Keratinocyte (primary cell): ENCODE results near the gene FDXR. TPM values are rescaled to one million over a fixed set of nuclear protein-coding genes. Genes with fewer than 3 reads are reported as not detected.

ENCODE experiments used
- DNase-seq: peaks from one replicate; pipeline ENCODE4 v3.0.0-alpha.2; 2011; ENCODE audit warnings: low read depth, missing footprints, low spot score
- FAIRE-seq: peaks from 2 replicates; lab custom pipeline; 2011; peaks lifted over from hg19 to GRCh38; lab: Jason Lieb, UNC
- H2AFZ ChIP-seq: 2 replicates; pipeline ENCODE4 v1.6.0; 2012; ENCODE audit warnings: low read length, control low read depth, inconsistent platforms; ENCODE audit not compliant: control insufficient read depth
- H3K27ac ChIP-seq: 2 replicates; pipeline ENCODE4 v1.5.1; 2011; ENCODE audit warnings: low read length; ENCODE audit not compliant: control insufficient read depth, insufficient read depth
- H3K27me3 ChIP-seq: 3 replicates; pipeline ENCODE4 v1.6.0; 2011; ENCODE audit warnings: low read length; ENCODE audit not compliant: control insufficient read depth, insufficient read depth; ENCODE audit errors: extremely low read depth
- H3K36me3 ChIP-seq, 2 experiments: 2 replicates in 1 of 2; 3 replicates in 1 of 2; pipeline ENCODE4 v1.5.1; 2011; ENCODE audit warnings: low read length in 2 of 2, mild to moderate bottlenecking in 1 of 2; ENCODE audit not compliant: control insufficient read depth in 2 of 2, insufficient read depth in 2 of 2; ENCODE audit errors: extremely low read depth in 1 of 2
- H3K4me1 ChIP-seq: 3 replicates; pipeline ENCODE4 v1.5.1; 2011; ENCODE audit warnings: low read length; ENCODE audit not compliant: control insufficient read depth, insufficient read depth; ENCODE audit errors: extremely low read depth
- H3K4me2 ChIP-seq: 3 replicates; pipeline ENCODE4 v1.6.0; 2011; ENCODE audit warnings: low read depth, low read length; ENCODE audit not compliant: control insufficient read depth, insufficient read depth; ENCODE audit errors: extremely low read depth
- H3K4me3 ChIP-seq, 3 experiments: fragments of 200-600 bp in 1 of 3; sonication (generic) in 1 of 3; 2 replicates in 2 of 3; 3 replicates in 1 of 3; pipeline ENCODE4 v1.5.1; 2011 to 2016; ENCODE audit warnings: low read length in 3 of 3, mild to moderate bottlenecking in 3 of 3, control low read depth in 2 of 3, inconsistent platforms in 1 of 3, low read depth in 1 of 3, mixed read lengths in 1 of 3, mixed run types in 1 of 3, moderate library complexity in 1 of 3; ENCODE audit not compliant: control insufficient read depth in 2 of 3, insufficient read depth in 2 of 3; ENCODE audit errors: extremely low read depth in 1 of 3
- H3K79me2 ChIP-seq: 2 replicates; pipeline ENCODE4 v1.6.0; 2012; ENCODE audit warnings: low read length; ENCODE audit not compliant: control insufficient read depth, insufficient read depth
- H3K9ac ChIP-seq: 3 replicates; pipeline ENCODE4 v1.6.0; 2011; ENCODE audit warnings: low read length; ENCODE audit not compliant: control insufficient read depth, insufficient read depth; ENCODE audit errors: extremely low read depth
- H3K9me1 ChIP-seq: 3 replicates; pipeline ENCODE4 v1.6.0; 2011; ENCODE audit warnings: low read length; ENCODE audit not compliant: control insufficient read depth, insufficient read depth; ENCODE audit errors: extremely low read depth
- H3K9me3 ChIP-seq: 2 replicates; pipeline ENCODE4 v1.5.1; 2012; ENCODE audit warnings: low read depth, low read length; ENCODE audit not compliant: control insufficient read depth
- H4K20me1 ChIP-seq: 3 replicates; pipeline ENCODE4 v1.6.0; 2011; ENCODE audit warnings: low read length; ENCODE audit not compliant: control insufficient read depth, insufficient read depth; ENCODE audit errors: extremely low read depth
- EZH2 ChIP-seq: IDR thresholded peaks from one replicate; pipeline ENCODE4 v1.6.1; 2012; ENCODE audit warnings: inconsistent platforms, mild to moderate bottlenecking, low read length, moderate library complexity
- dilution Hi-C: fragments of 300-500 bp; cut with MboI; formaldehyde crosslinking; loops from one replicate; pipeline ENCODE4 v1.7.0; 2020; ENCODE audit warnings: low sequenced_read_pairs; ENCODE audit not compliant: extremely low pct_ligation_motif_present
- polyA plus RNA-seq, 5 experiments: library from polyadenylated mRNA; depleted of rRNA in 3 of 5; stranded (reverse) in 3 of 5; stranded (forward) in 1 of 5; unstranded in 1 of 5; fragments of >200 nt; gene quantifications; 1 replicate in 1 of 5; 2 replicates in 3 of 5; 3 replicates in 1 of 5; pipeline versions ENCODE4 v1.2.1 to v1.2.3, GENCODE V29; 2011 to 2012; ENCODE audit warnings: missing spikeins in 2 of 5, low read depth in 1 of 5, low replicate concordance in 1 of 5
- TF ChIP-seq, protein P1 (sequence below), 3 experiments: IDR thresholded peaks in 1 of 3; conservative IDR thresholded peaks in 1 of 3; optimal IDR thresholded peaks in 1 of 3; 2 replicates in 2 of 3; 3 replicates in 1 of 3; pipeline versions ENCODE3 to v1.5.1; 2011; ENCODE audit warnings: low read length in 3 of 3, mild to moderate bottlenecking in 3 of 3, moderate library complexity in 2 of 3, control low read depth in 1 of 3, inconsistent platforms in 1 of 3; ENCODE audit not compliant: insufficient read depth in 2 of 3; ENCODE audit errors: extremely low read depth in 1 of 3

The FDXR gene
- polyA plus RNA-seq, 1 donor (not counting 4 experiments of a cell fraction or from before 2014, with no cell fraction given): 12.0 TPM

DNA sequence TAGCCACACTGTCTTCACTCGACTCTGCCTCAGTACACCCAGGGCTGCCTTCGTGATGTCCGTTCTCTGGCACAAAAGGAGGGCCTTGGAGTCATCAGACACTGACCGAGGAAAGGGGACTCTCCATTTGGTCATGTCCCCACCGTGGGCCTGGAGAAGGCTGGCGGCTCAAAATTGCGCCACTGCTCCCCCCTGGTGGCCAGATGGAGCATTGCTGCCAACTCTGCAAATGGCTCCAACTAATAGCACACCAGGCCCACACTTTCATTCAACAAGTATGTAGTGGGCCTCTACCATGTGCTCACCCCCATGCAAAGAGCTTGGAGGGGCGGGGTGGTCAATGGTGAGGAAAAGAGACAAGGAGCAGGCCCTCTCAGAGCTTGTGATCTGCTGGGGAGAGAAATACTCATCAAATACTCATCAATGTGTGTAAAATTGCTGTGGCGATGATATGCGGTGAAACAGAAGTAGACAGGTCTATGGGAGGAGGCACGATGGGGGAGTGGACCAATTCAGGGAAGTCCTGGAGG is 7.9 kb downstream of the FDXR start:
- Histone ChIP-seq H3K4me3 (no peak overlapping the region), H3K4me1 (peaks cover 5% of the 10 kb centered on the region), H4K20me1 (peaks cover 5% of the 10 kb centered on the region), H3K4me2 (no peak overlapping the region), H3K36me3 (peaks cover 0 to 4% of the 10 kb centered on the region in 2 experiments), H2AFZ (no peak overlapping the region), H3K27me3 (peaks cover 26% of the 10 kb centered on the region), H3K9me3 (no peaks in the 10 kb centered on the region), H3K9ac (no peak overlapping the region), H3K27ac (no peak overlapping the region), H3K79me2 (no peaks in the 10 kb centered on the region), H3K9me1 (no peaks in the 10 kb centered on the region)
- TF ChIP-seq EZH2: no peak
- TF ChIP-seq, protein P1, sequence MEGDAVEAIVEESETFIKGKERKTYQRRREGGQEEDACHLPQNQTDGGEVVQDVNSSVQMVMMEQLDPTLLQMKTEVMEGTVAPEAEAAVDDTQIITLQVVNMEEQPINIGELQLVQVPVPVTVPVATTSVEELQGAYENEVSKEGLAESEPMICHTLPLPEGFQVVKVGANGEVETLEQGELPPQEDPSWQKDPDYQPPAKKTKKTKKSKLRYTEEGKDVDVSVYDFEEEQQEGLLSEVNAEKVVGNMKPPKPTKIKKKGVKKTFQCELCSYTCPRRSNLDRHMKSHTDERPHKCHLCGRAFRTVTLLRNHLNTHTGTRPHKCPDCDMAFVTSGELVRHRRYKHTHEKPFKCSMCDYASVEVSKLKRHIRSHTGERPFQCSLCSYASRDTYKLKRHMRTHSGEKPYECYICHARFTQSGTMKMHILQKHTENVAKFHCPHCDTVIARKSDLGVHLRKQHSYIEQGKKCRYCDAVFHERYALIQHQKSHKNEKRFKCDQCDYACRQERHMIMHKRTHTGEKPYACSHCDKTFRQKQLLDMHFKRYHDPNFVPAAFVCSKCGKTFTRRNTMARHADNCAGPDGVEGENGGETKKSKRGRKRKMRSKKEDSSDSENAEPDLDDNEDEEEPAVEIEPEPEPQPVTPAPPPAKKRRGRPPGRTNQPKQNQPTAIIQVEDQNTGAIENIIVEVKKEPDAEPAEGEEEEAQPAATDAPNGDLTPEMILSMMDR (optimal IDR thresholded peaks at IDR 0.05 in 1 of 3, IDR thresholded peaks at IDR 0.05 in 1 of 3, conservative IDR thresholded peaks at IDR 0.05 in 1 of 3; ENCODE audit: extremely low read depth in 1 of 3, insufficient read depth in 2 of 3, low read length in 3 of 3): peak; percentile 94 to 96 (median 96)
- DNase-seq (no peak), FAIRE-seq (peak; percentile 83)
- dilution Hi-C loops: no loop called here

DNA sequence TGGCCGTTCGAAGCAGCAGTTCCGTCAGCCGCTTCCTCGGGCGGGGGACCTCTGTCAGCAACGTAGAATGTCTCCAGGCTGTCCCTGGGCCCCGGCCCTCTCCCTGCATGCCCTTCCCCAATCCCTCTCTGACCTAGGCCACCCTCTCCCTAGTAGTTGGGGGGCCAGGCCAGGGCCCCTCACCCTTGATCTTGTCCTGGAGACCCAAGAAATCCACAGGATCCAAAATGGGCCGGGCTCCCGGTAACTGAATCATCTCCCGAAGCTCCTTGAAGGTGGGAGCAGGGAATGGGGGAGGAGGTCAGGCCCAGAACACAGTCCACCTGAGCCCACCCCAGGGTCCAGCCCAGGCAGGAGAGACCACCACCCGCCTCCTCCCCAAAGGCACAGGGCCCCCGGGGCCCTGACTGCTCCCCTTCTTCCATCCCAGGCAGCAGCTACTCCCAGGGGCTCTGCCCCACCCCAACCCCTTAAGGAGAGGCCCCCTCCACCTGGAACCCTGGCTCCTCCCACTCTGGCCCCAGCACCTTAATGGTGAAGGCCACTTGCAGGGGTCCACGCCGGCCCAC is 8.4 kb downstream of the FDXR start:
- Histone ChIP-seq H3K4me1 (peaks cover 5% of the 10 kb centered on the region), H3K9me1 (no peaks in the 10 kb centered on the region), H2AFZ (no peak overlapping the region), H3K27me3 (peaks cover 29% of the 10 kb centered on the region), H3K27ac (no peak overlapping the region), H3K9me3 (no peaks in the 10 kb centered on the region), H4K20me1 (peaks cover 5% of the 10 kb centered on the region), H3K4me3 (no peak overlapping the region), H3K9ac (no peak overlapping the region), H3K79me2 (no peaks in the 10 kb centered on the region), H3K36me3 (peaks cover 0 to 2% of the 10 kb centered on the region in 2 experiments), H3K4me2 (no peak overlapping the region)
- FAIRE-seq (no peak), DNase-seq (no peak)
- TF ChIP-seq, protein P1 (optimal IDR thresholded peaks at IDR 0.05 in 1 of 3, IDR thresholded peaks at IDR 0.05 in 1 of 3, conservative IDR thresholded peaks at IDR 0.05 in 1 of 3; ENCODE audit: extremely low read depth in 1 of 3, insufficient read depth in 2 of 3, low read length in 3 of 3): no peak
- TF ChIP-seq EZH2: no peak
- dilution Hi-C loops: no loop called here
